Activated naive CD4-positive, alpha-beta T cell treated with anti-CD3 and anti-CD28 coated beads, Interleukin-2, amount 50 U/mL, for 24 hours (primary cell): ENCODE measurements around the gene CEACAM7.

Experiments
- H3K27ac Mint-ChIP-seq: one replicate; pipeline ENCODE4 v1.8.0; 2021; ENCODE audit warnings: mild to moderate bottlenecking, mixed read lengths
- H3K27me3 Mint-ChIP-seq: one replicate; pipeline ENCODE4 v1.8.0; 2021; ENCODE audit warnings: mixed read lengths
- H3K36me3 Mint-ChIP-seq: one replicate; pipeline ENCODE4 v1.8.0; 2021; ENCODE audit warnings: mixed read lengths
- H3K4me1 Mint-ChIP-seq: one replicate; pipeline ENCODE4 v1.8.0; 2021; ENCODE audit warnings: mixed read lengths
- H3K4me3 Mint-ChIP-seq: one replicate; pipeline ENCODE4 v1.8.0; 2021; ENCODE audit warnings: mild to moderate bottlenecking, mixed read lengths
- H3K9me3 Mint-ChIP-seq: one replicate; pipeline ENCODE4 v1.8.0; 2021; ENCODE audit warnings: mixed read lengths

The CEACAM7 gene

DNA sequence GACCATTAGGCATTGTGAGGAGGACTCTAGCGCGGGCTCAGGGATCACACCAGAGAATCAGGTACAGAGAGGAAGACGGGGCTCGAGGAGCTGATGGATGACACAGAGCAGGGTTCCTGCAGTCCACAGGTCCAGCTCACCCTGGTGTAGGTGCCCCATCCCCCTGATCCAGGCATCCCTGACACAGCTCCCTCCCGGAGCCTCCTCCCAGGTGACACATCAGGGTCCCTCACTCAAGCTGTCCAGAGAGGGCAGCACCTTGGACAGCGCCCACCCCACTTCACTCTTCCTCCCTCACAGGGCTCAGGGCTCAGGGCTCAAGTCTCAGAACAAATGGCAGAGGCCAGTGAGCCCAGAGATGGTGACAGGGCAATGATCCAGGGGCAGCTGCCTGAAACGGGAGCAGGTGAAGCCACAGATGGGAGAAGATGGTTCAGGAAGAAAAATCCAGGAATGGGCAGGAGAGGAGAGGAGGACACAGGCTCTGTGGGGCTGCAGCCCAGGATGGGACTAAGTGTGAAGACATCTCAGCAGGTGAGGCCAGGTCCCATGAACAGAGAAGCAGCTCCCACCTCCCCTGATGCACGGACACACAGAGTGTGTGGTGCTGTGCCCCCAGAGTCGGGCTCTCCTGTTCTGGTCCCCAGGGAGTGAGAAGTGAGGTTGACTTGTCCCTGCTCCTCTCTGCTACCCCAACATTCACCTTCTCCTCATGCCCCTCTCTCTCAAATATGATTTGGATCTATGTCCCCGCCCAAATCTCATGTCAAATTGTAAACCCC, 17.5 kb upstream of the CEACAM7 start:
- Mint-ChIP-seq H3K27me3 (peaks cover 10% of the 10 kb centered on the region), H3K4me1 (peaks cover 5% of the 10 kb centered on the region), H3K36me3 (no peaks in the 10 kb centered on the region), H3K9me3 (no peaks in the 10 kb centered on the region), H3K27ac (no peak overlapping the region), H3K4me3 (no peak overlapping the region)

DNA sequence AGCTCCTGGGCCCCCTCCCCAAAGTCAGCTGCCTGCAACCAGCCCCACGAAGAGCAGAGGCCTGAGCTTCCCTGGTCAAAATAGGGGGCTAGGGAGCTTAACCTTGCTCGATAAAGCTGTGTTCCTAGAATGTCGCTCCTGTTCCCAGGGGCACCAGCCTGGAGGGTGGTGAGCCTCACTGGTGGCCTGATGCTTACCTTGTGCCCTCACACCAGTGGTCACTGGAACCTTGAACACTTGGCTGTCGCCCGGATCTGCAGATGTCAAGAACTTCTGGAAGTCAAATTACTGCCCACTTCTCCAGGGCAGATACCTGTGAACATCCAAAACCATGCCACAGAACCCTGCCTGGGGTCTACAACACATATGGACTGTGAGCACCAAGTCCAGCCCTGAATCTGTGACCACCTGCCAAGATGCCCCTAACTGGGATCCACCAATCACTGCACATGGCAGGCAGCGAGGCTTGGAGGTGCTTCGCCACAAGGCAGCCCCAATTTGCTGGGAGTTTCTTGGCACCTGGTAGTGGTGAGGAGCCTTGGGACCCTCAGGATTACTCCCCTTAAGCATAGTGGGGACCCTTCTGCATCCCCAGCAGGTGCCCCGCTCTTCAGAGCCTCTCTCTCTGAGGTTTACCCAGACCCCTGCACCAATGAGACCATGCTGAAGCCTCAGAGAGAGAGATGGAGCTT, 15.7 kb upstream of the CEACAM7 start:
- no peak overlapping the region for H3K4me3 Mint-ChIP-seq
- no peaks in the 10 kb centered on the region for H3K36me3 Mint-ChIP-seq
- H3K27ac Mint-ChIP-seq = no peak overlapping the region
- no peaks in the 10 kb centered on the region for H3K9me3 Mint-ChIP-seq
- peaks cover 5% of the 10 kb centered on the region for H3K4me1 Mint-ChIP-seq
- peaks cover 12% of the 10 kb centered on the region for H3K27me3 Mint-ChIP-seq

DNA sequence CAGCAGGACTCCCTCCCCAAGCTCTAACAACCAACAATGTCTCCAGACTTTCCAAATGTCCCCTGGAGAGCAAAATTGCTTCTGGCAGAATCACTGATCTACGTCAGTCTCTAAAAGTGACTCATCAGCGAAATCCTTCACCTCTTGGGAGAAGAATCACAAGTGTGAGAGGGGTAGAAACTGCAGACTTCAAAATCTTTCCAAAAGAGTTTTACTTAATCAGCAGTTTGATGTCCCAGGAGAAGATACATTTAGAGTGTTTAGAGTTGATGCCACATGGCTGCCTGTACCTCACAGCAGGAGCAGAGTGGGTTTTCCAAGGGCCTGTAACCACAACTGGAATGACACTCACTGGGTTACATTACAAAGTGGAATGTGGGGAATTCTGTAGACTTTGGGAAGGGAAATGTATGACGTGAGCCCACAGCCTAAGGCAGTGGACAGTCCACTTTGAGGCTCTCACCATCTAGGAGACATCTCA, 14.1 kb upstream of the CEACAM7 start:
- H3K36me3 Mint-ChIP-seq = no peaks in the 10 kb centered on the region
- H3K27ac Mint-ChIP-seq = no peak overlapping the region
- peaks cover 5% of the 10 kb centered on the region for H3K4me1 Mint-ChIP-seq
- H3K27me3 Mint-ChIP-seq = peaks cover 10% of the 10 kb centered on the region
- H3K9me3 Mint-ChIP-seq = no peaks in the 10 kb centered on the region
- no peak overlapping the region for H3K4me3 Mint-ChIP-seq

DNA sequence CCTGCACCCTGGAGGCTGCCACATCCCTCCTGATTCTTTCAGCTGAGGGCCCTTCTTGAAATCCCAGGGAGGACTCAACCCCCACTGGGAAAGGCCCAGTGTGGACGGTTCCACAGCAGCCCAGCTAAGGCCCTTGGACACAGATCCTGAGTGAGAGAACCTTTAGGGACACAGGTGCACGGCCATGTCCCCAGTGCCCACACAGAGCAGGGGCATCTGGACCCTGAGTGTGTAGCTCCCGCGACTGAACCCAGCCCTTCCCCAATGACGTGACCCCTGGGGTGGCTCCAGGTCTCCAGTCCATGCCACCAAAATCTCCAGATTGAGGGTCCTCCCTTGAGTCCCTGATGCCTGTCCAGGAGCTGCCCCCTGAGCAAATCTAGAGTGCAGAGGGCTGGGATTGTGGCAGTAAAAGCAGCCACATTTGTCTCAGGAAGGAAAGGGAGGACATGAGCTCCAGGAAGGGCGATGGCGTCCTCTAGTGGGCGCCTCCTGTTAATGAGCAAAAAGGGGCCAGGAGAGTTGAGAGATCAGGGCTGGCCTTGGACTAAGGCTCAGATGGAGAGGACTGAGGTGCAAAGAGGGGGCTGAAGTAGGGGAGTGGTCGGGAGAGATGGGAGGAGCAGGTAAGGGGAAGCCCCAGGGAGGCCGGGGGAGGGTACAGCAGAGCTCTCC, 13.5 kb upstream of the CEACAM7 start:
- H3K4me1 Mint-ChIP-seq = no peaks in the 10 kb centered on the region
- H3K4me3 Mint-ChIP-seq = no peak overlapping the region
- no peaks in the 10 kb centered on the region for H3K36me3 Mint-ChIP-seq
- H3K27me3 Mint-ChIP-seq = peaks cover 7% of the 10 kb centered on the region
- no peaks in the 10 kb centered on the region for H3K9me3 Mint-ChIP-seq
- no peak overlapping the region for H3K27ac Mint-ChIP-seq

DNA sequence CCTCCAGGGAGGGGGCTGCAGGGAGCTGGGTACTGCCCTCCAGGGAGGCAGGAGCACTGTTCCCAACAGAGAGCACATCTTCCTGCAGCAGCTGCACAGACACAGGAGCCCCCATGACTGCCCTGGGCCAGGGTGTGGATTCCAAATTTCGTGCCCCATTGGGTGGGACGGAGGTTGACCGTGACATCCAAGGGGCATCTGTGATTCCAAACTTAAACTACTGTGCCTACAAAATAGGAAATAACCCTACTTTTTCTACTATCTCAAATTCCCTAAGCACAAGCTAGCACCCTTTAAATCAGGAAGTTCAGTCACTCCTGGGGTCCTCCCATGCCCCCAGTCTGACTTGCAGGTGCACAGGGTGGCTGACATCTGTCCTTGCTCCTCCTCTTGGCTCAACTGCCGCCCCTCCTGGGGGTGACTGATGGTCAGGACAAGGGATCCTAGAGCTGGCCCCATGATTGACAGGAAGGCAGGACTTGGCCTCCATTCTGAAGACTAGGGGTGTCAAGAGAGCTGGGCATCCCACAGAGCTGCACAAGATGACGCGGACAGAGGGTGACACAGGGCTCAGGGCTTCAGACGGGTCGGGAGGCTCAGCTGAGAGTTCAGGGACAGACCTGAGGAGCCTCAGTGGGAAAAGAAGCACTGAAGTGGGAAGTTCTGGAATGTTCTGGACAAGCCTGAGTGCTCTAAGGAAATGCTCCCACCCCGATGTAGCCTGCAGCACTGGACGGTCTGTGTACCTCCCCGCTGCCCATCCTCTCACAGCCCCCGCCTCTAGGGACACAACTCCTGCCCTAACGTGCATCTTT, 12.5 kb upstream of the CEACAM7 start:
- no peaks in the 10 kb centered on the region for H3K36me3 Mint-ChIP-seq
- peaks cover 11% of the 10 kb centered on the region for H3K27me3 Mint-ChIP-seq
- H3K27ac Mint-ChIP-seq = no peak overlapping the region
- no peaks in the 10 kb centered on the region for H3K9me3 Mint-ChIP-seq
- no peaks in the 10 kb centered on the region for H3K4me1 Mint-ChIP-seq
- H3K4me3 Mint-ChIP-seq = no peak overlapping the region

DNA sequence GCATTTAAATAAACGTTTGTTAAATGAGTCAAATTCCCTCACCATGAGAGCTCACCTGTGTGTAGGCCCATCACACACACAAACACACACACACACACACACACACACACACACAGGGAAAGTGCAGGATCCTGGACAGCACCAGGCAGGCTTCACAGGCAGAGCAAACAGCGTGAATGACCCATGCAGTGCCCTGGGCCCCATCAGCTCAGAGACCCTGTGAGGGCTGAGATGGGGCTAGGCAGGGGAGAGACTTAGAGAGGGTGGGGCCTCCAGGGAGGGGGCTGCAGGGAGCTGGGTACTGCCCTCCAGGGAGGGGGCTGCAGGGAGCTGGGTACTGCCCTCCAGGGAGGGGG, 11.9 kb upstream of the CEACAM7 start:
- H3K27me3 Mint-ChIP-seq = peaks cover 10% of the 10 kb centered on the region
- H3K36me3 Mint-ChIP-seq = no peaks in the 10 kb centered on the region
- H3K9me3 Mint-ChIP-seq = no peaks in the 10 kb centered on the region
- no peak overlapping the region for H3K4me3 Mint-ChIP-seq
- no peaks in the 10 kb centered on the region for H3K4me1 Mint-ChIP-seq
- H3K27ac Mint-ChIP-seq = no peak overlapping the region

DNA sequence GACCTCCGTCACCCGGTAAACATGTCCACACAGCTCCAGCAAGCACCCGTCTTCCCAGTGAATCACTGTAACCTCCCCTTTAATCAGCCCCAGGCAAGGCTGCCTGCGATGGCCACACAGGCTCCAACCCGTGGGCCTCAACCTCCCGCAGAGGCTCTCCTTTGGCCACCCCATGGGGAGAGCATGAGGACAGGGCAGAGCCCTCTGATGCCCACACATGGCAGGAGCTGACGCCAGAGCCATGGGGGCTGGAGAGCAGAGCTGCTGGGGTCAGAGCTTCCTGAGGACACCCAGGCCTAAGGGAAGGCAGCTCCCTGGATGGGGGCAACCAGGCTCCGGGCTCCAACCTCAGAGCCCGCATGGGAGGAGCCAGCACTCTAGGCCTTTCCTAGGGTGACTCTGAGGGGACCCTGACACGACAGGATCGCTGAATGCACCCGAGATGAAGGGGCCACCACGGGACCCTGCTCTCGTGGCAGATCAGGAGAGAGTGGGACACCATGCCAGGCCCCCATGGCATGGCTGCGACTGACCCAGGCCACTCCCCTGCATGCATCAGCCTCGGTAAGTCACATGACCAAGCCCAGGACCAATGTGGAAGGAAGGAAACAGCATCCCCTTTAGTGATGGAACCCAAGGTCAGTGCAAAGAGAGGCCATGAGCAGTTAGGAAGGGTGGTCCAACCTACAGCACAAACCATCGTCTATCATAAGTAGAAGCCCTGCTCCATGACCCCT, 11.3 kb upstream of the CEACAM7 start:
- no peaks in the 10 kb centered on the region for H3K9me3 Mint-ChIP-seq
- H3K4me3 Mint-ChIP-seq = no peak overlapping the region
- H3K27ac Mint-ChIP-seq = no peak overlapping the region
- H3K36me3 Mint-ChIP-seq = no peaks in the 10 kb centered on the region
- H3K4me1 Mint-ChIP-seq = no peaks in the 10 kb centered on the region
- peaks cover 11% of the 10 kb centered on the region for H3K27me3 Mint-ChIP-seq

DNA sequence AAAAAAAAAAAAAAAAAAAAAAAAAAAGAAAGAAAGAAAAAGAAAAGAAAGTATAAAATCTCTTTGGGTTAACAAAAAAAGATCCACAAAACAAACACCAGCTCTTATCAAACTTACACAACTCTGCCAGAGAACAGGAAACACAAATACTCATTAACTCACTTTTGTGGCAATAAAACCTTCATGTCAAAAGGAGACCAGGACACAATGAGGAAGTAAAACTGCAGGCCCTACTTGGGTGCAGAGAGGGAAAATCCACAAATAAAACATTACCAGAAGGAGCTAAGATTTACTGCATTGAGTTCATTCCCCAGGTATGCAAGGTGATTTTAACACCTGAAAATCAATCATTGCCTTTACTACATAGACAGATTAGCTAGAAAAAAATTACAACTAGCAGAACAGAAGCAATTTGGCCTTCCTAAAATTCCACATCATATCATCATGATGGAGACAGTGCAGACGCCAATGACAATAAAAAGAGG, 10.7 kb upstream of the CEACAM7 start:
- Mint-ChIP-seq H3K9me3 (no peaks in the 10 kb centered on the region), H3K36me3 (no peaks in the 10 kb centered on the region), H3K27ac (no peak overlapping the region), H3K4me1 (no peaks in the 10 kb centered on the region), H3K4me3 (no peak overlapping the region), H3K27me3 (peaks cover 12% of the 10 kb centered on the region)

DNA sequence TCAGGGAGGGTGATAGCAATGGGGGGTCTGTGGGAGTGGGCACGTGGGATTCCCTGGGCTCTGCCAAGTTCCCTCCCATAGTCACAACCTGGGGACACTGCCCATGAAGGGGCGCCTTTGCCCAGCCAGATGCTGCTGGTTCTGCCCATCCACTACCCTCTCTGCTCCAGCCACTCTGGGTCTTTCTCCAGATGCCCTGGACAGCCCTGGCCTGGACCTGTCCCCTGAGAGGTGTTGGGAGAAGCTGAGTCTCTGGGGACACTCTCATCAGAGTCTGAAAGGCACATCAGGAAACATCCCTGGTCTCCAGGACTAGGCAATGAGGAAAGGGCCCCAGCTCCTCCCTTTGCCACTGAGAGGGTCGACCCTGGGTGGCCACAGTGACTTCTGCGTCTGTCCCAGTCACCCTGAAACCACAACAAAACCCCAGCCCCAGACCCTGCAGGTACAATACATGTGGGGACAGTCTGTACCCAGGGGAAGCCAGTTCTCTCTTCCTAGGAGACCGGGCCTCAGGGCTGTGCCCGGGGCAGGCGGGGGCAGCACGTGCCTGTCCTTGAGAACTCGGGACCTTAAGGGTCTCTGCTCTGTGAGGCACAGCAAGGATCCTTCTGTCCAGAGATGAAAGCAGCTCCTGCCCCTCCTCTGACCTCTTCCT, 9.3 kb upstream of the CEACAM7 start:
- H3K27me3 Mint-ChIP-seq = peaks cover 12% of the 10 kb centered on the region
- H3K9me3 Mint-ChIP-seq = peaks cover 7% of the 10 kb centered on the region
- H3K4me3 Mint-ChIP-seq = no peak overlapping the region
- H3K36me3 Mint-ChIP-seq = peaks cover 3% of the 10 kb centered on the region
- no peak overlapping the region for H3K27ac Mint-ChIP-seq
- H3K4me1 Mint-ChIP-seq = no peaks in the 10 kb centered on the region

DNA sequence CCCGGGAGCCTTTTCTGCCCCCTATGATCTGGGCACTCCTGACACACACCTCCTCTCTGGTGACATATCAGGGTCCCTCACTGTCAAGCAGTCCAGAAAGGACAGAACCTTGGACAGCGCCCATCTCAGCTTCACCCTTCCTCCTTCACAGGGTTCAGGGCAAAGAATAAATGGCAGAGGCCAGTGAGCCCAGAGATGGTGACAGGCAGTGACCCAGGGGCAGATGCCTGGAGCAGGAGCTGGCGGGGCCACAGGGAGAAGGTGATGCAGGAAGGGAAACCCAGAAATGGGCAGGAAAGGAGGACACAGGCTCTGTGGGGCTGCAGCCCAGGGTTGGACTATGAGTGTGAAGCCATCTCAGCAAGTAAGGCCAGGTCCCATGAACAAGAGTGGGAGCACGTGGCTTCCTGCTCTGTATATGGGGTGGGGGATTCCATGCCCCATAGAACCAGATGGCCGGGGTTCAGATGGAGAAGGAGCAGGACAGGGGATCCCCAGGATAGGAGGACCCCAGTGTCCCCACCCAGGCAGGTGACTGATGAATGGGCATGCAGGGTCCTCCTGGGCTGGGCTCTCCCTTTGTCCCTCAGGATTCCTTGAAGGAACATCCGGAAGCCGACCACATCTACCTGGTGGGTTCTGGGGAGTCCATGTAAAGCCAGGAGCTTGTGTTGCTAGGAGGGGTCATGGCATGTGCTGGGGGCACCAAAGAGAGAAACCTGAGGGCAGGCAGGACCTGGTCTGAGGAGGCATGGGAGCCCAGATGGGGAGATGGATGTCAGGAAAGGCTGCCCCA, 8.5 kb upstream of the CEACAM7 start:
- H3K27ac Mint-ChIP-seq = no peak overlapping the region
- H3K4me1 Mint-ChIP-seq = no peaks in the 10 kb centered on the region
- H3K4me3 Mint-ChIP-seq = no peak overlapping the region
- peaks cover 3% of the 10 kb centered on the region for H3K36me3 Mint-ChIP-seq
- H3K9me3 Mint-ChIP-seq = peaks cover 7% of the 10 kb centered on the region
- peaks cover 13% of the 10 kb centered on the region for H3K27me3 Mint-ChIP-seq

DNA sequence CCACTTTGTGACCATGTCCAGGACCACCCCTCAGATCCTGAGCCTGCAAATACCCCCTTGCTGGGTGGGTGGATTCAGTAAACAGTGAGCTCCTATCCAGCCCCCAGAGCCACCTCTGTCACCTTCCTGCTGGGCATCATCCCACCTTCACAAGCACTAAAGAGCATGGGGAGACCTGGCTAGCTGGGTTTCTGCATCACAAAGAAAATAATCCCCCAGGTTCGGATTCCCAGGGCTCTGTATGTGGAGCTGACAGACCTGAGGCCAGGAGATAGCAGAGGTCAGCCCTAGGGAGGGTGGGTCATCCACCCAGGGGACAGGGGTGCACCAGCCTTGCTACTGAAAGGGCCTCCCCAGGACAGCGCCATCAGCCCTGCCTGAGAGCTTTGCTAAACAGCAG, 7.7 kb upstream of the CEACAM7 start:
- Mint-ChIP-seq H3K27me3 (peaks cover 19% of the 10 kb centered on the region), H3K4me3 (no peak overlapping the region), H3K36me3 (peaks cover 3% of the 10 kb centered on the region), H3K27ac (no peak overlapping the region), H3K4me1 (no peaks in the 10 kb centered on the region), H3K9me3 (peaks cover 7% of the 10 kb centered on the region)

DNA sequence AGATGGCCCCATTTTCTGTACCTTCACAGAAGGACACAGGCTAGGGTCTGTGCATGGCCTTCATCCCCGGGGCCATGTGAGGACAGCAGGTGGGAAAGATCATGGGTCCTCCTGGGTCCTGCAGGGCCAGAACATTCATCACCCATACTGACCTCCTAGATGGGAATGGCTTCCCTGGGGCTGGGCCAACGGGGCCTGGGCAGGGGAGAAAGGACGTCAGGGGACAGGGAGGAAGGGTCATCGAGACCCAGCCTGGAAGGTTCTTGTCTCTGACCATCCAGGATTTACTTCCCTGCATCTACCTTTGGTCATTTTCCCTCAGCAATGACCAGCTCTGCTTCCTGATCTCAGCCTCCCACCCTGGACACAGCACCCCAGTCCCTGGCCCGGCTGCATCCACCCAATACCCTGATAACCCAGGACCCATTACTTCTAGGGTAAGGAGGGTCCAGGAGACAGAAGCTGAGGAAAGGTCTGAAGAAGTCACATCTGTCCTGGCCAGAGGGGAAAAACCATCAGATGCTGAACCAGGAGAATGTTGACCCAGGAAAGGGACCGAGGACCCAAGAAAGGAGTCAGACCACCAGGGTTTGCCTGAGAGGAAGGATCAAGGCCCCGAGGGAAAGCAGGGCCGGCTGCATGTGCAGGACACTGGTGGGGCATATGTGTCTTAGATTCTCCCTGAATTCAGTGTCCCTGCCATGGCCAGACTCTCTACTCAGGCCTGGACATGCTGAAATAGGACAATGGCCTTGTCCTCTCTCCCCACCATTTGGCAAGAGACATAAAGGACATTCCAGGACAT, 7.0 kb upstream of the CEACAM7 start:
- Mint-ChIP-seq H3K27me3 (peaks cover 19% of the 10 kb centered on the region), H3K9me3 (peaks cover 7% of the 10 kb centered on the region), H3K4me3 (no peak overlapping the region), H3K27ac (no peak overlapping the region), H3K36me3 (peaks cover 3% of the 10 kb centered on the region), H3K4me1 (no peaks in the 10 kb centered on the region)

DNA sequence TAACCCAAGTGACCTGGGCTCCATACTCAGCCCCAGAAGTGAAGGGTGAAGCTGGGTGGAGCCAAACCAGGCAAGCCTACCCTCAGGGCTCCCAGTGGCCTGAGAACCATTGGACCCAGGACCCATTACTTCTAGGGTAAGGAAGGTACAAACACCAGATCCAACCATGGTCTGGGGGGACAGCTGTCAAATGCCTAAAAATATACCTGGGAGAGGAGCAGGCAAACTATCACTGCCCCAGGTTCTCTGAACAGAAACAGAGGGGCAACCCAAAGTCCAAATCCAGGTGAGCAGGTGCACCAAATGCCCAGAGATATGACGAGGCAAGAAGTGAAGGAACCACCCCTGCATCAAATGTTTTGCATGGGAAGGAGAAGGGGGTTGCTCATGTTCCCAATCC, 6.1 kb upstream of the CEACAM7 start:
- H3K27ac Mint-ChIP-seq = no peak overlapping the region
- peaks cover 20% of the 10 kb centered on the region for H3K27me3 Mint-ChIP-seq
- peaks cover 7% of the 10 kb centered on the region for H3K9me3 Mint-ChIP-seq
- peaks cover 3% of the 10 kb centered on the region for H3K36me3 Mint-ChIP-seq
- no peaks in the 10 kb centered on the region for H3K4me1 Mint-ChIP-seq
- H3K4me3 Mint-ChIP-seq = no peak overlapping the region
